Measurements from ENCODE around the gene TBC1D16.

DNA sequence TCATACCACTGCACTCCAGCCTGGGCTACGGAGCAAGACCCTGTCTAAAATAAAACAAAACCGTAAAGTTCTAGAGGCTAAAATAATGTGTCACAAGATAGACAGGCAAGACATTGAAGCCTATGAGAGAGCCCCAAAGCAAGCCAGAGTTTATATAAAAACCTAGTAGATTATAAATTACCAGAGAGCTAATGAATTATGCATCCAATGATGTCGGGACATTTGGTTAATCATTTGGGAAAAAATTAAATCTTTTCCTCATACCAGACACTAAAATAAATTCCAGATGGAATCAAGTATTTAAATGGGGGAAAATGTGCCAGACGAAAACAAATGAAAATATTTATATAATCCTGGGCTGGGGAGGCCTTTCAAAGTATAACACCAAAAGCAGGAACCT is 25.0 kb upstream of the TBC1D16 start:
- TF ChIP-seq POLR2A (IDR thresholded peaks at IDR 0.05; ENCODE audit: extremely low read depth, insufficient read length): no peak
- TF ChIP-seq, protein P1, sequence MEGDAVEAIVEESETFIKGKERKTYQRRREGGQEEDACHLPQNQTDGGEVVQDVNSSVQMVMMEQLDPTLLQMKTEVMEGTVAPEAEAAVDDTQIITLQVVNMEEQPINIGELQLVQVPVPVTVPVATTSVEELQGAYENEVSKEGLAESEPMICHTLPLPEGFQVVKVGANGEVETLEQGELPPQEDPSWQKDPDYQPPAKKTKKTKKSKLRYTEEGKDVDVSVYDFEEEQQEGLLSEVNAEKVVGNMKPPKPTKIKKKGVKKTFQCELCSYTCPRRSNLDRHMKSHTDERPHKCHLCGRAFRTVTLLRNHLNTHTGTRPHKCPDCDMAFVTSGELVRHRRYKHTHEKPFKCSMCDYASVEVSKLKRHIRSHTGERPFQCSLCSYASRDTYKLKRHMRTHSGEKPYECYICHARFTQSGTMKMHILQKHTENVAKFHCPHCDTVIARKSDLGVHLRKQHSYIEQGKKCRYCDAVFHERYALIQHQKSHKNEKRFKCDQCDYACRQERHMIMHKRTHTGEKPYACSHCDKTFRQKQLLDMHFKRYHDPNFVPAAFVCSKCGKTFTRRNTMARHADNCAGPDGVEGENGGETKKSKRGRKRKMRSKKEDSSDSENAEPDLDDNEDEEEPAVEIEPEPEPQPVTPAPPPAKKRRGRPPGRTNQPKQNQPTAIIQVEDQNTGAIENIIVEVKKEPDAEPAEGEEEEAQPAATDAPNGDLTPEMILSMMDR (IDR thresholded peaks at IDR 0.05; ENCODE audit: low read depth, low read length): no peak
- TF ChIP-seq, protein P2, sequence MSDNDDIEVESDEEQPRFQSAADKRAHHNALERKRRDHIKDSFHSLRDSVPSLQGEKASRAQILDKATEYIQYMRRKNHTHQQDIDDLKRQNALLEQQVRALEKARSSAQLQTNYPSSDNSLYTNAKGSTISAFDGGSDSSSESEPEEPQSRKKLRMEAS (IDR thresholded peaks at IDR 0.05; ENCODE audit: low read depth, low read length): no peak
